PFSK-1 (cell line): ENCODE data around the gene GRIK3.

Experiments used
- FOXP2 ChIP-seq: optimal IDR thresholded peaks from 2 replicates; pipeline ENCODE3; 2011; ENCODE audit warnings: borderline replicate concordance, control low read depth, inconsistent platforms; ENCODE audit not compliant: insufficient read depth; ENCODE audit errors: extremely low read length, extremely low read depth
- POLR2AphosphoS5 ChIP-seq: IDR thresholded peaks from 2 replicates; pipeline ENCODE4 v1.6.1; 2012; ENCODE audit warnings: low read depth, mild to moderate bottlenecking, control low read depth, low read length, moderate library complexity
- REST ChIP-seq, 2 experiments: IDR thresholded peaks; 2 replicates each; pipeline versions ENCODE4 v1.6.1 to v1.8.0; 2011 to 2012; ENCODE audit warnings: low read depth in 2 of 2, low read length in 2 of 2, control low read depth in 1 of 2, inconsistent platforms in 1 of 2, mild to moderate bottlenecking in 1 of 2, moderate library complexity in 1 of 2; ENCODE audit not compliant: insufficient read depth in 1 of 2
- SIN3A ChIP-seq: IDR thresholded peaks from 2 replicates; pipeline ENCODE4 v1.6.1; 2012; ENCODE audit warnings: mild to moderate bottlenecking, low read length, moderate library complexity, borderline replicate concordance; ENCODE audit not compliant: insufficient read depth
- TAF1 ChIP-seq: IDR thresholded peaks from 2 replicates; pipeline ENCODE4 v1.6.1; 2012; ENCODE audit warnings: low read length, control low read depth, borderline replicate concordance; ENCODE audit not compliant: insufficient read depth

The GRIK3 gene

GRCh38 chr1:36761113-36761512, 273.2 kb downstream of the GRIK3 start:
- no peak for TF ChIP-seq TAF1
- no peak for TF ChIP-seq SIN3A
- TF ChIP-seq FOXP2: no peak
- TF ChIP-seq REST (IDR thresholded peaks at IDR 0.05; ENCODE audit: insufficient read depth in 1 of 2, low read depth in 2 of 2, low read length in 2 of 2): no peak

- no peak for TF ChIP-seq REST (IDR thresholded peaks at IDR 0.05; ENCODE audit: insufficient read depth in 1 of 2, low read depth in 2 of 2, low read length in 2 of 2)
- TF ChIP-seq TAF1: no peak
- TF ChIP-seq FOXP2: no peak
- TF ChIP-seq POLR2AphosphoS5: no peak
- TF ChIP-seq SIN3A: no peak
These were observed 274.2 kb downstream of the GRIK3 start for GRCh38 chr1:36760081-36760480.

GRCh38 chr1:36759355-36759754, 275.0 kb downstream of the GRIK3 start:
- TF ChIP-seq SIN3A (no peak), TAF1 (no peak), REST (IDR thresholded peaks at IDR 0.05; ENCODE audit: insufficient read depth in 1 of 2, low read depth in 2 of 2, low read length in 2 of 2) (no peak), POLR2AphosphoS5 (no peak), FOXP2 (no peak)

GRCh38 chr1:36755303-36756230, 278.7 kb downstream of the GRIK3 start:
- TF ChIP-seq SIN3A (no peak), POLR2AphosphoS5 (no peak), REST (IDR thresholded peaks at IDR 0.05; ENCODE audit: insufficient read depth in 1 of 2, low read depth in 2 of 2, low read length in 2 of 2) (no peak), FOXP2 (no peak), TAF1 (no peak)

GRCh38 chr1:36754366-36754765, 279.9 kb downstream of the GRIK3 start:
- no peak for TF ChIP-seq TAF1
- TF ChIP-seq POLR2AphosphoS5: no peak
- no peak for TF ChIP-seq FOXP2
- no peak for TF ChIP-seq SIN3A
- no peak for TF ChIP-seq REST (IDR thresholded peaks at IDR 0.05; ENCODE audit: insufficient read depth in 1 of 2, low read depth in 2 of 2, low read length in 2 of 2)
